ENCODE data around the gene CHMP5. TPM values are rescaled to one million over a fixed set of nuclear protein-coding genes. Genes with fewer than 3 reads are reported as not detected.

The CHMP5 gene
- total RNA-seq, 1 donor from 2014 or later = 43.3 TPM

DNA sequence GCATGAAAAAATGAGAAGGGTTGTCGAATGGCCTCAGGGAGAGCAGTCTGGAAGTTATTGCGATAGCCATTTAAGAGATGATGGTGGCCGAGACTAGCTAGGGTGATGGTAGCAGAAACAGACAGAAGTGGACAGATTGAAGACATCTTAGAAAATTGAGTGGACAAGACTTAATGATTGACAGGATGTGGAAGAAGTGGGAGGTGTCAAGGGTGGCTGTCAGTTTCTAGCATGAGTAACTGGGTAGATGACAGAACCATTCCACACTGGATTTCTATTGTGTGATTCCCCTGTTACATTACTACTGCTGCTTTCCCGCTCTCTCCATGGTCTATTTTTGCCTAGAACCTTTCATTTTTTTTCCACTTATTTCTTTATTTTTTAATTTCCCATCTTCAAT, 12.6 kb downstream of the CHMP5 start:
- no peak for DNase-seq (ENCODE audit: low spot score, unreplicated experiment)
- Mint-ChIP-seq H3K9me3 (ENCODE audit: low read depth) (no peaks in the 10 kb centered on the region), H3K4me1 (ENCODE audit: low read depth) (no peaks in the 10 kb centered on the region), H3K27me3 (no peaks in the 10 kb centered on the region), H3K36me3 (ENCODE audit: insufficient read depth) (peaks cover 13% of the 10 kb centered on the region), H3K4me3 (ENCODE audit: low read depth) (no peak overlapping the region), H3K27ac (no peak overlapping the region)
- TF ChIP-seq, protein P1, sequence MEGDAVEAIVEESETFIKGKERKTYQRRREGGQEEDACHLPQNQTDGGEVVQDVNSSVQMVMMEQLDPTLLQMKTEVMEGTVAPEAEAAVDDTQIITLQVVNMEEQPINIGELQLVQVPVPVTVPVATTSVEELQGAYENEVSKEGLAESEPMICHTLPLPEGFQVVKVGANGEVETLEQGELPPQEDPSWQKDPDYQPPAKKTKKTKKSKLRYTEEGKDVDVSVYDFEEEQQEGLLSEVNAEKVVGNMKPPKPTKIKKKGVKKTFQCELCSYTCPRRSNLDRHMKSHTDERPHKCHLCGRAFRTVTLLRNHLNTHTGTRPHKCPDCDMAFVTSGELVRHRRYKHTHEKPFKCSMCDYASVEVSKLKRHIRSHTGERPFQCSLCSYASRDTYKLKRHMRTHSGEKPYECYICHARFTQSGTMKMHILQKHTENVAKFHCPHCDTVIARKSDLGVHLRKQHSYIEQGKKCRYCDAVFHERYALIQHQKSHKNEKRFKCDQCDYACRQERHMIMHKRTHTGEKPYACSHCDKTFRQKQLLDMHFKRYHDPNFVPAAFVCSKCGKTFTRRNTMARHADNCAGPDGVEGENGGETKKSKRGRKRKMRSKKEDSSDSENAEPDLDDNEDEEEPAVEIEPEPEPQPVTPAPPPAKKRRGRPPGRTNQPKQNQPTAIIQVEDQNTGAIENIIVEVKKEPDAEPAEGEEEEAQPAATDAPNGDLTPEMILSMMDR (IDR thresholded peaks at IDR 0.05; ENCODE audit: unreplicated experiment) = no peak

DNA sequence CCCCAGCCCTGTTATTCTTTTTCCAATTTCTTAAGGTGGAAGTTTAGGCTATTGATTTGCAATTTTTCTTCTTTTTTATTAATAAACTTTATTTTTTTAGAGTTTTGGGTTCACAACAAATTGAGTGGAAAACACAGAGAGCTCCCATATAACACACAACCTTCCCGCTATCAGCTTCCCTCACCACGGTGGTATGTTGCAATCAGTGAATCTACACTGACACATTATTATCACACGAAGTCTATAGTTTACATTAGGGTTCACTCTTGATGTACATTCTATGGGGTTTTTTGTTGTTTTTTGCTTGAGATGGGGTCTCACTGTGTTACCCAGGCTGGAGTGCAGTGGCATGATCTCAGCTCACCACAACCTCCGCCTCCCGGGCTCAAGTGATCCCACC, 20.7 kb downstream of the CHMP5 start:
- no peaks in the 10 kb centered on the region for H3K27me3 Mint-ChIP-seq
- no peak overlapping the region for H3K4me3 Mint-ChIP-seq (ENCODE audit: low read depth)
- H3K9me3 Mint-ChIP-seq (ENCODE audit: low read depth) = no peaks in the 10 kb centered on the region
- peaks cover 1% of the 10 kb centered on the region for H3K4me1 Mint-ChIP-seq (ENCODE audit: low read depth)
- peaks cover under 1% of the 10 kb centered on the region for H3K36me3 Mint-ChIP-seq (ENCODE audit: insufficient read depth)
- TF ChIP-seq, protein P1 (IDR thresholded peaks at IDR 0.05; ENCODE audit: unreplicated experiment) = no peak
- DNase-seq (ENCODE audit: low spot score, unreplicated experiment) = no peak
- H3K27ac Mint-ChIP-seq = no peak overlapping the region

DNA sequence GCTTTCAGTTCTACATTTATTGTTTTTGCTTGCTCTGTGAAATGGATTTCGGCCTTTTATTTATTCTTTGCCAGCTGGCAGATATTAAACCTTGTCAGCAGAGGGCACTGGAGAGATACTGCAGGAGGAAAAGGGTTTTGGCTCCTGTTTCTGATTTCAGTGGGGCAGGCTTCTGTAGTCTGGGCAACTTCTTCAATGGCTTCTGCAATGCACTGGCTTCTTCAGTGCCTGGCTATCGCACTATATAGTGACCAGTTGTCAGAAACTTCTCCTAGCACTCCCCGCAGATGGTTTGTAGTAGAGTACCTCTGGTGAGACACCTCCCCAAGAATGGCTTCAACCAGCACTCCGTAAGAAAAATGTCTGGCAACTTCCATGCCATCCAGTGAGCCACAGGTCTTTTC, 22.2 kb downstream of the CHMP5 start:
- no peak for DNase-seq (ENCODE audit: low spot score, unreplicated experiment)
- Mint-ChIP-seq H3K27ac (no peak overlapping the region), H3K36me3 (ENCODE audit: insufficient read depth) (peaks cover under 1% of the 10 kb centered on the region), H3K27me3 (no peaks in the 10 kb centered on the region), H3K4me3 (ENCODE audit: low read depth) (no peak overlapping the region), H3K4me1 (ENCODE audit: low read depth) (peaks cover 10% of the 10 kb centered on the region), H3K9me3 (ENCODE audit: low read depth) (no peaks in the 10 kb centered on the region)
- TF ChIP-seq, protein P1 (IDR thresholded peaks at IDR 0.05; ENCODE audit: unreplicated experiment) = peak; percentile 58

DNA sequence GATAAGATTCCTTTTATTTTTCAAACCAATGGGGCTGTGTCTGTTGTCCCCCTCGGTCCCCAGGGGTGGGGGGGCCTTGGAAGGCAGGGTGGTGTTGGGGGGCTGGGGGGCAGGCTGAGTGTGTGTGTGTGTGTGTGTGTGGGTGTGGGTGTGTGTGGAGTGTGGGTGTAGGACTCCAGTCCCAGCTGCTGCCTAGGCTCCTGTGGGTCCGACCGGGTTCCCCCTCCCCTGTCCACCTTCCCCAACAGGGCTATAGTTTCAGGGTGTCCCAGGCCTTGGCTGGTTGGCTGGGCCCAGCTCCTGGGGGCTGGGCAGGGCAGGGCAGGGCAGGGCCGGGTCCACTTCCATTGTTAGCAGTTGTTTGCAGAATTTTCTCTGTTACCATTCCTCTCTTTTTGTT, 23.4 kb downstream of the CHMP5 start:
- Mint-ChIP-seq H3K4me3 (ENCODE audit: low read depth) (no peak overlapping the region), H3K27ac (no peak overlapping the region)

DNA sequence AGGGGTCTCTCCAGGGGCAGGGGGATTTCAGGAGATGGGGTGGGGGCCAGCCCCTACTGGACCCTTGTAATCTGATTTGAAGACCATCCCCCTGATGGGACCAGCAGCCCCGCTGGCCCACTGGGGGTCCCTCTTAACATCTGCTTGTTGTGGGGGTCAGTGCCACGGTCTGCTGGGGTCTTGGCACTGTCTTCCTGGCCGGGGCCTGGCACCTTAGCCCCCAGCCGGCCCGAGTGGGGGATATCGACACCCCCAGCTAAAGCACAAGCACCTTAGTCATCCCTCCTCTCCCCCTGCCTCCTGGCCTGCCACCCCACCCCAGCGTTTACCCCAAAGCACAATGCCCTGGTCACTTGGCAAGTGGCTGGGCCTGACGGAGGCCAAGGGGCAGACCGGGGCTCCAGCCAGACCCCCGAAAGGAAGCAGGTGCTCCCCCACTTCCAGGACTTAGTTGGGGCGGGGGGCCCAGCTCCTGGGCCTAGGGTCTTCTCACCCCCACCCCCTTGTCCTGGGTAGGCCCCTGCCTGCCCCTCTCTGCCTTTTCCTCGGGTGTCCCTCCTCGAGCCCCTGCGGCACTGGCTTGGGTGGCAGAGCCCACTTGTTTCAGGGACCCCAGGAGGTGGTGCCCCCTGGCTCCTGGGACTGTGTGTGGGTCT, 24.1 kb downstream of the CHMP5 start:
- no peak for DNase-seq (ENCODE audit: low spot score, unreplicated experiment)
- peaks cover 1% of the 10 kb centered on the region for H3K36me3 Mint-ChIP-seq (ENCODE audit: insufficient read depth)
- TF ChIP-seq, protein P1 (IDR thresholded peaks at IDR 0.05; ENCODE audit: unreplicated experiment) = no peak
- no peaks in the 10 kb centered on the region for H3K27me3 Mint-ChIP-seq
- H3K4me3 Mint-ChIP-seq (ENCODE audit: low read depth) = peak overlapping the region; percentile 24
- H3K27ac Mint-ChIP-seq = no peak overlapping the region
- H3K4me1 Mint-ChIP-seq (ENCODE audit: low read depth) = peaks cover 14% of the 10 kb centered on the region
- no peaks in the 10 kb centered on the region for H3K9me3 Mint-ChIP-seq (ENCODE audit: low read depth)

More for the DNA sequence above, 23.4 kb downstream of the CHMP5 start:
- DNase-seq (ENCODE audit: low spot score, unreplicated experiment) = no peak
- Mint-ChIP-seq H3K36me3 (ENCODE audit: insufficient read depth) (peaks cover 1% of the 10 kb centered on the region), H3K27me3 (no peaks in the 10 kb centered on the region), H3K4me1 (ENCODE audit: low read depth) (peaks cover 14% of the 10 kb centered on the region), H3K9me3 (ENCODE audit: low read depth) (no peaks in the 10 kb centered on the region)
- TF ChIP-seq, protein P1 (IDR thresholded peaks at IDR 0.05; ENCODE audit: unreplicated experiment) = no peak
